NT2/D1 (cell line): Measurements from ENCODE around the gene DCDC2B.

Experiments used
- SUZ12 ChIP-seq: IDR thresholded peaks from 2 replicates; pipeline ENCODE4 v1.6.1; 2011; ENCODE audit not compliant: insufficient read length, insufficient read depth; ENCODE audit errors: extremely low read depth
- YY1 ChIP-seq: IDR thresholded peaks from 2 replicates; pipeline ENCODE4 v1.6.1; 2011; ENCODE audit not compliant: insufficient read length, insufficient read depth
- ZNF274 ChIP-seq: IDR thresholded peaks from 2 replicates; pipeline ENCODE4 v1.6.1; 2011; ENCODE audit warnings: mild to moderate bottlenecking, low read depth, low read length

DNA sequence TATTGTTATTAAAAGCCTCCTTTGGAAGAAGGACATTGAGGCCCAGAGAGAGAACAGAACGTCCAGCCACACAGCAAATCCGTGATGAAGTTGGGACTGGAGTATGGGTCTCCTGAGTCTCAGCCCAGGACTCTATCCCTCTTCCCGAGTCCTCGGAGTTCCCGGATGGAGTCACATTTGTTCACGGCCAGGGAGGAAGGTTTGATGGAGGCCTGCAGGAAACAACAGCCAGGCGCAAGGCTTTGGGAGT, 29.8 kb upstream of the DCDC2B start:
- TF ChIP-seq YY1 (no peak), ZNF274 (no peak), SUZ12 (no peak)
